Chondrocyte (in vitro differentiated cells): ENCODE measurements around the gene HOXC6. TPM values are rescaled to one million over a fixed set of nuclear protein-coding genes. Genes with fewer than 3 reads are reported as not detected.

Source experiments
- DNase-seq: peaks from one replicate; pipeline ENCODE4 v3.0.0; 2021; ENCODE audit warnings: mixed read lengths, low spot score
- H3K27ac Mint-ChIP-seq: one replicate; pipeline ENCODE4 v1.8.0; 2021; ENCODE audit warnings: mild to moderate bottlenecking, moderate library complexity, mixed read lengths; ENCODE audit not compliant: unreplicated experiment
- H3K27me3 Mint-ChIP-seq: 2 replicates; pipeline ENCODE4 v1.8.0; 2021; ENCODE audit warnings: low read depth, mixed read lengths
- H3K36me3 Mint-ChIP-seq: 2 replicates; pipeline ENCODE4 v1.8.0; 2021; ENCODE audit warnings: low read depth, mixed read lengths
- H3K4me1 Mint-ChIP-seq: 2 replicates; pipeline ENCODE4 v1.8.0; 2021; ENCODE audit warnings: low read depth, mild to moderate bottlenecking, mixed read lengths
- H3K4me3 Mint-ChIP-seq: one replicate; pipeline ENCODE4 v1.8.0; 2021; ENCODE audit warnings: mild to moderate bottlenecking, moderate library complexity, mixed read lengths; ENCODE audit not compliant: unreplicated experiment
- H3K9me3 Mint-ChIP-seq: 2 replicates; pipeline ENCODE4 v1.8.0; 2021; ENCODE audit warnings: low read depth, mixed read lengths
- CTCF ChIP-seq: fragments of 200-600 bp; sonication (generic); IDR thresholded peaks from 2 replicates; pipeline ENCODE4 v1.5.0; 2021; ENCODE audit warnings: antibody characterized with exemption, mild to moderate bottlenecking, moderate library complexity
- total RNA-seq: library from RNA; stranded (reverse); gene quantifications from 3 replicates; pipeline ENCODE4 v1.2.1, GENCODE V29; 2021

HOXC6 gene
- total RNA-seq, 1 donor from 2014 or later: not detected

GRCh38 chr12:54053751-54054741, 25.8 kb downstream of the HOXC6 start, which contains the start of gene HOXC4:
Gene HOXC4 (plus strand): TSS chr12:54053835. CDS start chr12:54053923, 88 bp downstream.
- no peak within 1 kb of the TSS for H3K27ac Mint-ChIP-seq
- TF ChIP-seq CTCF: no peak
- DNase-seq: no peak
- peaks cover 89% of the 10 kb centered on the region for H3K27me3 Mint-ChIP-seq
- H3K4me3 Mint-ChIP-seq: no peak within 1 kb of the TSS
- no peaks in the 10 kb centered on the region for H3K9me3 Mint-ChIP-seq
- no peaks in the 10 kb centered on the region for H3K36me3 Mint-ChIP-seq
- peaks cover 2% of the 10 kb centered on the region for H3K4me1 Mint-ChIP-seq

- Mint-ChIP-seq H3K27me3 (peaks cover 90% of the 10 kb centered on the region), H3K9me3 (no peaks in the 10 kb centered on the region), H3K36me3 (no peaks in the 10 kb centered on the region), H3K4me3 (no peak overlapping the region), H3K27ac (no peak overlapping the region), H3K4me1 (peaks cover 2% of the 10 kb centered on the region)
- no peak for DNase-seq
- TF ChIP-seq CTCF: no peak
These were observed 26.5 kb downstream of the HOXC6 start for GRCh38 chr12:54054742-54055194.

GRCh38 chr12:54055552-54055951, 27.3 kb downstream of the HOXC6 start:
- Mint-ChIP-seq H3K9me3 (no peaks in the 10 kb centered on the region), H3K27ac (no peak overlapping the region), H3K36me3 (no peaks in the 10 kb centered on the region), H3K4me1 (peaks cover 2% of the 10 kb centered on the region), H3K27me3 (peaks cover 88% of the 10 kb centered on the region), H3K4me3 (no peak overlapping the region)
- TF ChIP-seq CTCF: no peak
- DNase-seq: no peak

- no peaks in the 10 kb centered on the region for H3K36me3 Mint-ChIP-seq
- H3K4me1 Mint-ChIP-seq: peaks cover 2% of the 10 kb centered on the region
- DNase-seq: no peak
- H3K9me3 Mint-ChIP-seq: no peaks in the 10 kb centered on the region
- H3K27me3 Mint-ChIP-seq: peaks cover 88% of the 10 kb centered on the region
- no peak for TF ChIP-seq CTCF
- H3K27ac Mint-ChIP-seq: no peak overlapping the region
- H3K4me3 Mint-ChIP-seq: no peak overlapping the region
These were observed 27.9 kb downstream of the HOXC6 start for GRCh38 chr12:54056110-54056509.

GRCh38 chr12:54058128-54058768, 30.0 kb downstream of the HOXC6 start:
- Mint-ChIP-seq H3K4me1 (peaks cover 2% of the 10 kb centered on the region), H3K27ac (no peak overlapping the region), H3K4me3 (no peak overlapping the region), H3K27me3 (peaks cover 89% of the 10 kb centered on the region), H3K9me3 (no peaks in the 10 kb centered on the region), H3K36me3 (no peaks in the 10 kb centered on the region)
- DNase-seq: no peak
- no peak for TF ChIP-seq CTCF
